K562 treated with DMSO at 1 percent for 4 hours (cell line): ENCODE measurements around the gene ALDH3B2. TPM values are rescaled to one million over a fixed set of nuclear protein-coding genes. Genes with fewer than 3 reads are reported as not detected.

Source experiments
- total RNA-seq: library from RNA; unstranded; fragments of 300-600 nt; gene quantifications from 2 replicates; pipeline ENCODE4 v1.2.3, GENCODE V29; 2022; ENCODE audit not compliant: insufficient read depth

Gene ALDH3B2
- not detected in 2 replicates for total RNA-seq

GRCh38 chr11:67674442-67674871 lies at the start of gene ALDH3B2:
Gene ALDH3B2, minus strand, starts transcription at chr11:67674623. Its CDS starts 7,688 bp downstream, at chr11:67666935.

GRCh38 chr11:67639438-67639859 lies 35.0 kb downstream of the ALDH3B2 start, which contains the start of gene TBX10:
Gene TBX10, minus strand, starts transcription at chr11:67639763. Its CDS starts 291 bp downstream, at chr11:67639472.

GRCh38 chr11:67629386-67630227 lies 44.8 kb downstream of the ALDH3B2 start, which contains the start of gene NUDT8:
Gene NUDT8, minus strand, starts transcription at chr11:67629937. Its CDS starts 26 bp downstream, at chr11:67629911.

Other genes starting within 250 kb of the ALDH3B2 start
- gene RPS6KB2, start 246.1 kb downstream of the ALDH3B2 start, total RNA-seq, result 72.1 and 83.4 TPM in 2 replicates
- gene PTPRCAP, start 236.9 kb downstream of the ALDH3B2 start, total RNA-seq, result 2.1 and 2.5 TPM in 2 replicates
- 222 and 228 TPM in 2 replicates for gene CORO1B, start 231.1 kb downstream of the ALDH3B2 start, total RNA-seq
- gene GPR152, start 221.9 kb downstream of the ALDH3B2 start, total RNA-seq, result not detected in 2 replicates
- not detected in 2 replicates for gene CABP4, start 219.3 kb downstream of the ALDH3B2 start, total RNA-seq
- 44.8 and 54.3 TPM in 2 replicates for gene TMEM134, start 205.4 kb downstream of the ALDH3B2 start, total RNA-seq
- 111 and 127 TPM in 2 replicates for gene AIP, start 191.6 kb downstream of the ALDH3B2 start, total RNA-seq
- gene PITPNM1, start 169.3 kb downstream of the ALDH3B2 start, total RNA-seq, result 39.7 and 47.4 TPM in 2 replicates
- gene CDK2AP2, start 166.5 kb downstream of the ALDH3B2 start, total RNA-seq, result 117 and 122 TPM in 2 replicates
- gene CABP2, start 151.2 kb downstream of the ALDH3B2 start, total RNA-seq, result not detected in 2 replicates
- gene GSTP1, start 90.8 kb downstream of the ALDH3B2 start, total RNA-seq, result 2,202 and 2,224 TPM in 2 replicates
- 188 and 204 TPM in 2 replicates for gene NDUFV1, start 67.7 kb downstream of the ALDH3B2 start, total RNA-seq
- gene NUDT8, start 44.7 kb downstream of the ALDH3B2 start, total RNA-seq, result 12.3 and 16.7 TPM in 2 replicates
- not detected in 2 replicates for gene TBX10, start 34.9 kb downstream of the ALDH3B2 start, total RNA-seq
- not detected in 2 replicates for gene ACY3, start 23.9 kb downstream of the ALDH3B2 start, total RNA-seq